Ascending aorta (tissue), 2 donors: ENCODE results near the gene TIGAR. TPM values are rescaled to one million over a fixed set of nuclear protein-coding genes. Genes with fewer than 3 reads are reported as not detected.

Experiments used
- DNase-seq, 2 donors: peaks; one replicate each; pipeline ENCODE4 v3.0.0-alpha.2; 2019; ENCODE audit warnings: low spot score in 2 of 2
- H3K27ac ChIP-seq, 2 donors: fragments of 200-600 bp; sonication (generic); one replicate each; pipeline ENCODE4 v1.5.1; 2016 to 2017; ENCODE audit warnings: mild to moderate bottlenecking in 1 of 2
- H3K27me3 ChIP-seq: fragments of 200-600 bp; sonication (generic); one replicate; pipeline ENCODE4 v1.5.1; 2017
- H3K36me3 ChIP-seq, 2 donors: fragments of 200-600 bp; sonication (generic); one replicate each; pipeline ENCODE4 v1.5.1; 2016
- H3K4me1 ChIP-seq, 2 donors: fragments of 200-600 bp; sonication (generic); one replicate each; pipeline ENCODE4 v1.5.1; 2016 to 2017; ENCODE audit warnings: mild to moderate bottlenecking in 1 of 2
- H3K4me3 ChIP-seq, 2 donors: fragments of 200-600 bp; sonication (generic); one replicate each; pipeline ENCODE4 v1.5.1; 2016 to 2017; ENCODE audit warnings: mild to moderate bottlenecking in 1 of 2
- H3K9me3 ChIP-seq, 2 donors: fragments of 200-600 bp; sonication (generic); one replicate each; pipeline ENCODE4 v1.5.1; 2016
- intact Hi-C: fragments of 100-400 bp; cut with DNase I; formaldehyde crosslinking; loops from one replicate; pipeline ENCODE4 v1.15.1; 2023
- total RNA-seq: library from RNA; depleted of rRNA; stranded (reverse); fragments of >200 nt; gene quantifications from one replicate; pipeline ENCODE4 v1.1.0, GENCODE V29; 2016
- TF ChIP-seq, protein P1 (sequence below), 3 experiments: fragments of 200-600 bp in 2 of 3; fragments of 450-650 bp in 1 of 3; sonication (generic) in 2 of 3; IDR thresholded peaks; one replicate each; pipeline ENCODE4 v1.5.1; 2016 to 2019; ENCODE audit warnings: antibody characterized with exemption in 3 of 3, mild to moderate bottlenecking in 1 of 3, moderate library complexity in 1 of 3

Gene TIGAR
- total RNA-seq, result 4.4 TPM

GRCh38 chr12:4320853-4321701 is at the start of gene TIGAR:
Gene TIGAR, plus strand, starts transcription at chr12:4321213. Its CDS starts 59 bp downstream, at chr12:4321272.
- intact Hi-C loops, result loop anchor here (1.0 to 5.0 kb wide), 5 partner anchors 52 to 448 kb away; partner anchors contain the start of genes AKAP3, NDUFA9, PARP11 and RAD51AP1
- Histone ChIP-seq H3K4me3 (peak within 1 kb of the TSS; percentile 84 to 88), H3K27ac (peak within 1 kb of the TSS; percentile 76 to 93), H3K36me3 (no peaks in the 10 kb centered on the region), H3K4me1 (peaks cover 4% of the 10 kb centered on the region in 2 donors), H3K27me3 (no peaks in the 10 kb centered on the region), H3K9me3 (no peaks in the 10 kb centered on the region)
- TF ChIP-seq, protein P1, sequence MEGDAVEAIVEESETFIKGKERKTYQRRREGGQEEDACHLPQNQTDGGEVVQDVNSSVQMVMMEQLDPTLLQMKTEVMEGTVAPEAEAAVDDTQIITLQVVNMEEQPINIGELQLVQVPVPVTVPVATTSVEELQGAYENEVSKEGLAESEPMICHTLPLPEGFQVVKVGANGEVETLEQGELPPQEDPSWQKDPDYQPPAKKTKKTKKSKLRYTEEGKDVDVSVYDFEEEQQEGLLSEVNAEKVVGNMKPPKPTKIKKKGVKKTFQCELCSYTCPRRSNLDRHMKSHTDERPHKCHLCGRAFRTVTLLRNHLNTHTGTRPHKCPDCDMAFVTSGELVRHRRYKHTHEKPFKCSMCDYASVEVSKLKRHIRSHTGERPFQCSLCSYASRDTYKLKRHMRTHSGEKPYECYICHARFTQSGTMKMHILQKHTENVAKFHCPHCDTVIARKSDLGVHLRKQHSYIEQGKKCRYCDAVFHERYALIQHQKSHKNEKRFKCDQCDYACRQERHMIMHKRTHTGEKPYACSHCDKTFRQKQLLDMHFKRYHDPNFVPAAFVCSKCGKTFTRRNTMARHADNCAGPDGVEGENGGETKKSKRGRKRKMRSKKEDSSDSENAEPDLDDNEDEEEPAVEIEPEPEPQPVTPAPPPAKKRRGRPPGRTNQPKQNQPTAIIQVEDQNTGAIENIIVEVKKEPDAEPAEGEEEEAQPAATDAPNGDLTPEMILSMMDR (IDR thresholded peaks at IDR 0.05), result no peak
- peak; percentile 84 to 96 for DNase-seq

- no peaks in the 10 kb centered on the region for H3K36me3 ChIP-seq
- intact Hi-C loops, result loop anchor here (5.0 to 10.0 kb wide), 4 partner anchors 970 to 1377 kb away; partner anchors contain the start of genes NTF3, TSPAN9 and TULP3
- no peaks in the 10 kb centered on the region for H3K9me3 ChIP-seq
- TF ChIP-seq, protein P1 (IDR thresholded peaks at IDR 0.05), result no peak
- H3K4me1 ChIP-seq, result peaks cover 6 to 33% of the 10 kb centered on the region in 2 donors
- peak; percentile 49 to 86 for DNase-seq
- peak overlapping the region; percentile 78 to 87 for H3K4me3 ChIP-seq
- H3K27ac ChIP-seq, result peak overlapping the region; percentile 89 to 96
- no peaks in the 10 kb centered on the region for H3K27me3 ChIP-seq
These were observed 49.1 kb upstream of the TIGAR start for GRCh38 chr12:4271717-4272423.

DNA sequence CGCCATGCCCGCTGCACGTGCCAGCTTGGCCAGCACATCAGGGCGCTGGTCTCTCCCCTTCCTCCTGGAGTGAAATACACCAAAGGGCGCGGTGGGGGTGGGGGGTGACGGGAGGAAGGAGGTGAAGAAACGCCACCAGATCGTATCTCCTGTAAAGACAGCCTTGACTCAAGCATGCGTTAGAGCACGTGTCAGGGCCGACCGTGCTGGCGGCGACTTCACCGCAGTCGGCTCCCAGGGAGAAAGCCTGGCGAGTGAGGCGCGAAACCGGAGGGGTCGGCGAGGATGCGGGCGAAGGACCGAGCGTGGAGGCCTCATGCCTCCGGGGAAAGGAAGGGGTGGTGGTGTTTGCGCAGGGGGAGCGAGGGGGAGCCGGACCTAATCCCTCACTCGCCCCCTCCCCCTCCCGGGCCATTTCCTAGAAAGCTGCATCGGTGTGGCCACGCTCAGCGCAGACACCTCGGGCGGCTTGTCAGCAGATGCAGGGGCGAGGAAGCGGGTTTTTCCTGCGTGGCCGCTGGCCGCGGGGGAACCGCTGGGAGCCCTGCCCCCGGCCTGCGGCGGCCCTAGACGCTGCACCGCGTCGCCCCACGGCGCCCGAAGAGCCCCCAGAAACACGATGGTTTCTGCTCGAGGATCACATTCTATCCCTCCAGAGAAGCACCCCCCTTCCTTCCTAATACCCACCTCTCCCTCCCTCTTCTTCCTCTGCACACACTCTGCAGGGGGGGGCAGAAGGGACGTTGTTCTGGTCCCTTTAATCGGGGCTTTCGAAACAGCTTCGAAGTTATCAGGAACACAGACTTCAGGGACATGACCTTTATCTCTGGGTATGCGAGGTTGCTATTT is 48.4 kb upstream of the TIGAR start:
- H3K4me3 ChIP-seq, result peak overlapping the region; percentile 78 to 87
- H3K4me1 ChIP-seq, result peaks cover 6 to 40% of the 10 kb centered on the region in 2 donors
- intact Hi-C loops, result loop anchor here (5.0 to 10.0 kb wide), 4 partner anchors 970 to 1378 kb away; partner anchors contain the start of genes NTF3, TSPAN9 and TULP3
- peak overlapping the region; percentile 92 to 96 for H3K27ac ChIP-seq
- no peaks in the 10 kb centered on the region for H3K9me3 ChIP-seq
- DNase-seq, result peak in 1 of 2 donors; percentile 80
- no peaks in the 10 kb centered on the region for H3K27me3 ChIP-seq
- TF ChIP-seq, protein P1 (IDR thresholded peaks at IDR 0.05), result no peak
- peaks cover 0 to 7% of the 10 kb centered on the region in 2 donors for H3K36me3 ChIP-seq

GRCh38 chr12:4273273-4273651 is 47.8 kb upstream of the TIGAR start:
- Histone ChIP-seq H3K27me3 (no peaks in the 10 kb centered on the region), H3K36me3 (peaks cover 0 to 12% of the 10 kb centered on the region in 2 donors), H3K4me1 (peaks cover 6 to 42% of the 10 kb centered on the region in 2 donors), H3K9me3 (no peaks in the 10 kb centered on the region), H3K27ac (peak overlapping the region; percentile 92 to 96), H3K4me3 (peak overlapping the region; percentile 78 to 87)
- TF ChIP-seq, protein P1 (IDR thresholded peaks at IDR 0.05), result no peak
- no peak for DNase-seq
- intact Hi-C loops, result loop anchor here (5.0 to 10.0 kb wide), 4 partner anchors 971 to 1378 kb away; partner anchors contain the start of genes NTF3, TSPAN9 and TULP3
